GM10266 (cell line): Measurements from ENCODE around the gene GALNT18.

Experiments used
- DNase-seq: peaks from one replicate; pipeline ENCODE4 v3.0.0; 2012; ENCODE audit errors: extremely low spot score
- TF ChIP-seq, protein P1 (sequence below): IDR thresholded peaks from 2 replicates; pipeline ENCODE4 v1.5.1; 2012; ENCODE audit warnings: mild to moderate bottlenecking, low read depth; ENCODE audit not compliant: control insufficient read depth, insufficient read depth; ENCODE audit errors: missing control alignments

GALNT18 gene

DNA sequence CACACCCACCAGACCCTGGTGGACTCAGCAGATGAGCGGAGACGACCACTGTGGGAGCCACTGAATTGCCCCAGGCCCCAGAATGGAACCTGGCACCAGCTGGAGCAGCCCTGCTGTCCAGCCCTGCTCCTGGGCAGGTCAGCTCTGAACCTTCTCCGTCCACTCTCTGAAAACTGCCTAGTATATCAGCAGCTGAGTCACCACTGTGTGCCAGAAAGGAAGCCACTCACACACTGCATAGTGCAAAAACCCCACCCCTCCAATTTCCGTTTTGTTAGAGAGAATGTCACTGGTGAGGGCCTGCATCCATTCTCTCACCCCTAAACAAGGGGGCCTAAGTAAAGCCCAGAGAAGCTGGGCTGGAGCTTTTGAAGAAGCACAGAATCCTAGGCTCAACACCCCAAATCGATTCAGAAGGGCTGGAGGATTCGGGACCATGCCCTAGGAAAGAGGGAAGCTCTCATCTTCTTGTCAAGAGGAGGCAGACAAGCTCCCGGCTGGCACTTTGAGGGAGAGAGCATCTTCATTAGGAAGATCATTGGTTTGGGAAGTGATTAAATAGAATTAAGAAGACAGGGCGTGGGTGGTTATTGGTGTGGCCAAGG lies 44.5 kb downstream of the GALNT18 start:
- DNase-seq = no peak
- TF ChIP-seq, protein P1, sequence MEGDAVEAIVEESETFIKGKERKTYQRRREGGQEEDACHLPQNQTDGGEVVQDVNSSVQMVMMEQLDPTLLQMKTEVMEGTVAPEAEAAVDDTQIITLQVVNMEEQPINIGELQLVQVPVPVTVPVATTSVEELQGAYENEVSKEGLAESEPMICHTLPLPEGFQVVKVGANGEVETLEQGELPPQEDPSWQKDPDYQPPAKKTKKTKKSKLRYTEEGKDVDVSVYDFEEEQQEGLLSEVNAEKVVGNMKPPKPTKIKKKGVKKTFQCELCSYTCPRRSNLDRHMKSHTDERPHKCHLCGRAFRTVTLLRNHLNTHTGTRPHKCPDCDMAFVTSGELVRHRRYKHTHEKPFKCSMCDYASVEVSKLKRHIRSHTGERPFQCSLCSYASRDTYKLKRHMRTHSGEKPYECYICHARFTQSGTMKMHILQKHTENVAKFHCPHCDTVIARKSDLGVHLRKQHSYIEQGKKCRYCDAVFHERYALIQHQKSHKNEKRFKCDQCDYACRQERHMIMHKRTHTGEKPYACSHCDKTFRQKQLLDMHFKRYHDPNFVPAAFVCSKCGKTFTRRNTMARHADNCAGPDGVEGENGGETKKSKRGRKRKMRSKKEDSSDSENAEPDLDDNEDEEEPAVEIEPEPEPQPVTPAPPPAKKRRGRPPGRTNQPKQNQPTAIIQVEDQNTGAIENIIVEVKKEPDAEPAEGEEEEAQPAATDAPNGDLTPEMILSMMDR = no peak

DNA sequence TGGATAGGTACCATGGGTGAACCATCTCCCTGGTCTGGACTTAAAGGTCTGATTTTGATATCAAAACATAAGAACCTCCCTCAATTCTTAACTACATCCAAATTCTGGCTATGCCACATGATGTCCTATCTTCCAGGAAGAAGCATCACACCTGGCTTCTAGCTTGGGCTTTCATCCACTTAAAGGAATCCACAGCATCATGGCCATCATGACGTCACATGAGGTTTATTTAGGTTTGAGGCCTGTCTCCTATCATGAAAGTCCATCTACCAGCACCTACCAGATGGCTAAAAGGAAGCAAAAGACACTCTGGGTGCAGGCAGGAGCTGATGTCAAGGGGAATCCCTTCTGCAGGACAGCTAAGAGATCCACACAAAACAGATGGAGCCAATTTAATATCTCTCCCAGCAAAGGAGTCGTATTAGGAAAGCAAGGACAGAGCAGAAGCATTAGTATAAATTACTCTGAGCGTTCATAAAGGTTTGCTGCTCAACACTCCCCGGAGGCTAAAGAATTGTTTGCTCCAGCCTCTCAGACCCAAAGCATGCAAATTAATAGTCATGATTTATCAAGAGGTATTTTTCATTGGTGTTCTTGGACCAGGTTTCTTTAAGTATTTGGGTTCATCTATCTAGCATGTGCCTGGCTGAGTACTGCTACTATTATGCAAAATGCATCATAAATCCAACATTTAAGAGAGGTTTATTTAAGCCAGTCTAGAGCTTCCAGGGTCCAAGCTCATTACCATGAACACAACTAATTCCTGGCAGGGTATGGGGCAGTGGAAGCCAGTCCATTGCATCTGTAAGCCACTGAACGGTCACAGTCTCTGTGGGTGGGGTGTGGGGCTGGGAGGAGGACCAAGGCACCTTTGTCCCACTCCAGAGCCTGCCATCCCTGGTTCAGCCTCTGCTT lies 47.2 kb downstream of the GALNT18 start:
- no peak for DNase-seq
- TF ChIP-seq, protein P1 = no peak

DNA sequence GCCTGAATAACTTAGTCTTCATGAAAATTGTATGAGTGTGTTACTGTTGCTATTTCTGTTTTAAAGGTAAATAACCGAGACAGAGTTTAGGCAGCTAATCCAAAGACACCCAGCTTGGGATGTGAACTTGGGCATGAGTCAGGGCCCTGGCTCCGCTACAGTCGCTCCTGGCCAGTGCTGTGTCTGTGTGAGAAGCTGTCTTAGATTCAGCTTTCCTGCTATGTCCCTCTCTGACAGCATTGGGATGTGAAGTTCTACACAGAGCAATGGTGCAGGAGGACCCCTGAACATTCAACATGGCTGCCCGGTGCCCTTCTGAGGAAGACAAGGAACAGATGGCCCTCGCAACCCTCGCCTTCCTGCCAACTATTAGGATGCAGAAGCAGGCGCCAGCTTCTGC lies 49.4 kb downstream of the GALNT18 start:
- TF ChIP-seq, protein P1 = no peak

DNA sequence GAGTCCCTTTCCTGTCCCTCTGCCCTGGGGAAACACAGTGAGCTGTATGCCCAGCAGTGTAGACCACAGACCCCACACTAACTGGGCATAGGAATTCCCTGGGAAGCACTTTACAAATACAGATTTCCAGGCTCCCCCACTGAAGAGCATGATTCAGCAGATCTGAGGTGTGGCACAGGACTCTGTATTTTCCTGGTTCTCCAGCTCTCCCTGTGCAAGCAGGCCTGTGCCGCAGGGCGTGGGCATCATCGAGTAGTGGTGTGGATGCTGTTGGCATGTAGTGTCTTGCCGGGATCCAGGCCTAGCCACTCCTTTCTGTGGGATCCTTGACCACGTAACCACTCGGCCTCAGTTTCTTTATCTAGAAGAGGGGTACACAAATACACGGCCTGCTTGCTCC lies 49.9 kb downstream of the GALNT18 start:
- no peak for DNase-seq
- TF ChIP-seq, protein P1 = no peak

More for the DNA sequence above, 49.4 kb downstream of the GALNT18 start:
- DNase-seq = no peak

- no peak for DNase-seq
- TF ChIP-seq, protein P1 = no peak
These were observed 51.0 kb downstream of the GALNT18 start for GRCh38 chr11:11570823-11571222.

DNA sequence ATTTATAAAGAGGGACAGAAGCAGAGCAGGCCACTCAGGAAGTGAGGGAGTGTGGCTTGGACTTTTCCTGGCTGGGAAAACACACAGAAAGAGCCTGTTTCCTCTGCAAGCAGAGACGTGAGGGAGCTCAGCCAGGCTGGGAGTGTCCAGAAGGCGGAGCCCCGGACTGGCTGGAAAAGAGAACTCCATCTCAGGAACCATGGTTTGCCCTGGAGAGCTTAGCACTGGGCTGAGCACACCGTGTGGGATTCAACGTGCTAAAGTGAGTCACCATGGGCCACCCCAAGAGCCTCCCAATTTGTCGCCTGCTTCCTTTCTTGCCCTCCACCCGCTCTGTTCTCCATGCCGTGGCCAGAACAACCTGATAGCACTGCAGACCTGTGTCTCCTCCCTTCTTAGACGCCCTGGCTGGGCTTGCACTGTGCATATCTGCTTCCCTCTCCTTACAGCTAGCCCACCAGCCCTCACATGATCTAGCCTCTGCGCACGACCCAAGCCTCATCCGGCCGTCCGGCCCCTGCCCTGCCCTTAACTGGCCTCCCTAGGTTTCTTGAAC lies 51.8 kb downstream of the GALNT18 start:
- DNase-seq = no peak

More for the DNA sequence above, 51.8 kb downstream of the GALNT18 start:
- TF ChIP-seq, protein P1 = no peak
